GM18505 (cell line): ENCODE measurements around the gene MED12L.

Source experiments
- ATAC-seq: cut with Tn5 transposase; IDR thresholded peaks from one replicate; pipeline ENCODE4 v1.9.1; 2021; ENCODE audit not compliant: unreplicated experiment
- POLR2A ChIP-seq: IDR thresholded peaks from 4 replicates; pipeline ENCODE4 v1.6.1; 2011; ENCODE audit warnings: borderline replicate concordance; ENCODE audit not compliant: insufficient read depth, insufficient read length; ENCODE audit errors: extremely low read depth

The MED12L gene

DNA sequence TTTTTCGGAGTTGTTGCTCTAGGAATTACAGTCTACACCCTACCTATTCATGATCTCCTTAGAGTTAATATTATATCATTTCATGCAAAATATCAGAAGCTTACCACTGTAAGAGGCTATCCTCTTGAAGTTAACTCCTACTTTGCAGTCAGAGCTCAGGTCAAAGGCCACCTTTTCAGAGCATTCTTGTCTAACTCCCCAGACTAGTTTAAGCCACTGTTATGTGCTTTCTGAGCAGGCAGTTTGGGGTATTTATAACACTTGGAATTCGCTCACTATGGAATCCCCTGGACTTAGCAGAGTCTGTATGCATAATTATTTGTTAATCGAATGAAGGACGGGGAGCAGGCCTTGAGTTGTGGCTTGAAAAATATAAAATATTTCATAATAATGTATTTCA lies 21.7 kb downstream of the MED12L start:
- no peak for TF ChIP-seq POLR2A
- ATAC-seq, result no peak

DNA sequence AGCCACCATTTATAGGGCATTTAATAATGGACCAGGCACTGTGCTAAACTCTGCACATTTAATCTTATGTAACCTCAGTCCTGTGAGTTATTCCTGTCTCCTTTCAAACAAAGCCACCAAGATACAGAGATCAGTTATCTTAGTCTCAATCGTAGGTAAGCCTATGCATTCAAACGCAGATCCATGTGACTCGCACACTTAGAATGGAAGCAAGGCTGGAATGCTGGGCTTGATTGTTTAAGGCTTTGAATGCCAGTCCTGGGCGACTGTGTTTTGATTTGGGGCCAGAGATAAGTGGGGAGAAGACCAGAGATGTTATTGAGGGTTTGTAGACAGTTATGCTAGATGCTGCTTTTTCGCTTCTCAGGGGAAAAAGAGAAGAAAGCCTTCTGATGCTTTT lies 22.2 kb downstream of the MED12L start:
- no peak for ATAC-seq
- TF ChIP-seq POLR2A, result no peak

DNA sequence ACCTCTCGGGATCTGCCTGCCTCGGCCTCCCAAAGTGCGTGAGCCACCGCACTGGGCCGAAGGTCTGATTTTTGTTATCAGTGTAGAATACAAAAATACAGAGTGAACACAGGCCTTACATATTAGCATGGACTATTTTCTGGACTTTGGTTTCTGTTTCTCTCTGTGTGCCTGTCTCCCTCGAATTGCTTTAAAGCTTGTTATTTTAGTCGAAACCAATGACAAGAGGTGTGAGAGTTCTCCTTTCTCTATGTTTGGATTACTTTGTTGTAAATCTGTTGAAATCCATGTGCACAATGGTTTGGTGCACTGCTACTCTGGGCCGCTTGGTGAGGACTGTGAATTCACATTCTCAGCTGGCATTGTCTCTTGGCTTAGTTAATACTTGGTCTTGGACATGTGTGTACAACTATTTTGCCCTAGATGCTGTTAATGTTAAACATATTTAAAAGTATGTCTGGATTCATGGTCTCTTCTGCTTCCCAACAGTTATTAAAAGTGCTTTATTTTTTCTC lies 23.9 kb downstream of the MED12L start:
- ATAC-seq, result no peak

DNA sequence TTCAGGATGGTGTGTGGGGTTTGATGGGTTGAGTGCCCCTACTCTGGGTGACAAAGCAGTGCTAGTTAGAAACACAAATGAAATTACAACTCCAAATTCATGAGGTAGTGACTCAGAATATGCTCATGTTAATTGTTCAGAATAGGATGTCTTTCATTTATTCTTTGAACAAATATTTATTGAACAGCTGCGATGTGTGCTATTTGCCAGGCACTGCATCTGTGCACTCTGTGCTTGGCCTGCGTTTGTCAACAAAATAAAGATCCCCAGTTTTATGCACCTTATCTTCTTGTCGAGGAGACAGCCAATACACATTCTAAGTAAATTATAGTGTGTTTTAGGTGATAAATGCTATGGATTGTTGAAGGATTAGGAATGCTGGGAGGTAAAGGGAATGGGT lies 27.3 kb downstream of the MED12L start:
- no peak for ATAC-seq
- TF ChIP-seq POLR2A, result no peak

More for the DNA sequence above, 23.9 kb downstream of the MED12L start:
- no peak for TF ChIP-seq POLR2A

DNA sequence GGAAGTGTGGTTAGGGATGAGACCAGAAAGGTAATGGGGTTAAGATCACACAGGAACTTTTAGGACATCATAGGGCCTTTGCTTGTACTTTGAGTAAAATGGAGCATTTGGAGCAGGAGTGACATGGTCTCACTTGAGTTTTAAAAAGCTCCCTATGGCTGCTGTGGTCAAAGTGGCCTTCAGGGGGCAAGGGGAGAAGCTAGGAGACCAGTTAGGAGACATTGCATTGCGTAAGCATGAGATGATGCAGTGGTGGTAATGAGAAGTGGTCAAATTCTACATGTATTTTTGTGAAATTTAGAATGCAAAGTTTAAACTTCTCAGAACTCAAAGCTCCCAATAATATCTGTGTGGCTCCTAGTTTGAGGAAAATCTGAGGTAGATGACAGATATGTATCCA lies 27.9 kb downstream of the MED12L start:
- ATAC-seq, result no peak
- TF ChIP-seq POLR2A, result no peak

DNA sequence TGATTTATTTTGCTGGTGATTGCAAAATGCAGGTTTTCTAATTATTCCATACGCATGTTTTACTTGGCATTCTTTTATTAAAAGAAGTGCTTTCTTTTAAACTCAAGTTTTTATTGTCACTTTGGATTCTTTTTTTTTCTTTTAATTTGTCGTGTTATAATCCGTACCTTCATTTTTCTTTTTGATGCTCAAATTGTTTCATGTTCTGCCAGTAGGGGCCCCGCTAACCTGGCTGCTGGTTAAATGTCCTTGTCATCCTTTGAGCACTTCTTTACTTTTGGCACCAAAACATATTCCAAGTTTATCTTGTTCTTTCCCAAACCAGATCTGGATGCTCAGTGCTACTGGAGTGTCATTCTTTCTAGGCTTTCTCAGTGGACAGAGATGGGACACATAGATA lies 31.6 kb downstream of the MED12L start:
- no peak for ATAC-seq
- TF ChIP-seq POLR2A, result no peak

DNA sequence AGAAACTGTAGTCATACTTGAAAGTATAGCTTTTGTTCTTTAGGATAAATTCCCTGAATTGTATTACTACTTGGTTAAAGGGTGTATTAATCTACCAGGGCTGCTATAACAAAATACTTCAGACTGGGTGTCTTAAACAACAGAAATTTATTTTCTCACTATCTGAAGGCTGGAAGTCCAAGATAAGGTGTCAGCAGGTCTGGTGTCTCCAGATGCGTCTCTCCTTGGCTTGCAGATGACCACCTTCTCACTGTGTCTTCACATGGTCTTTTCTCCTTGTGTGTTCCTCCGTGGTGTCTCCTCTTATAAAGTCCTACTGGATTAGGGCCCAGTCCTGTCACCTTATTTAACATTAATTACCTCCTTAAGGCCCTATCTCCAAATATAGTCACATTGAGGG lies 33.7 kb downstream of the MED12L start:
- TF ChIP-seq POLR2A, result no peak
- ATAC-seq, result no peak

DNA sequence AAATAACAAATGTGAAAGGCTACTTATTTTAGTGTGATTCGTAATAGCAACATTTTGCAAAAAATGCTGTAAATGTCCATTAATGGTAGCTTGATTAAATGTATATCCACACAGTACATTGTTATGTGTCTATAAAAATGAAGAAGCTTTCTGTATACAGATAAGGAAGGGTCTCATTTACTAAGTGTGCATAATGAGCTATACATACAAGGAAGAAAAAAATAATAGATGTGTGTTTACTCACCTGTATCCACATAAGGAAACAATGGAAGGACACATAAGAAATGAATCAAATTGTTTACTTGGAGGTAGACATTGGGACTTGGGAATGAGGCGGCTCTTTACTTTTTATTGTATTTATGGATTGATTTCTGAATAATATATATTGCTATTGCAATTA lies 34.9 kb downstream of the MED12L start:
- TF ChIP-seq POLR2A, result no peak

DNA sequence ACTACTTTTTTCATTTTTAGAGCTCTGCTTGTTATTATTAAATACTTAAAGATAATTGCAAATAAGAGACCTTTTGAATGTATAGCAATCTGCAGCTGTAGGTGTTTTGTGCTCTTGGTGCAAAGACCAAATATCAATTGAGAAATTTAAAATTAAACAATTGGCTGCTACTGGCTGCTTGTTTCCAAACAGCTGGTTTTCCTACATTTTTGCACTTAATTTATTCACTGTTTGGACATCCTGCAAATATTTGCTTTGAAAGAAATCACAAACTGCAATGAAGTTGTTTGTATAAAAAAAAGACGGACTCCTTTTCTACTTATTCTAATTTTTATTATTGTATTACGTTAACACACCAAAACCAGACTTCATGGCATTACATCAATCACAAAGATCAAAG lies 35.6 kb downstream of the MED12L start:
- no peak for ATAC-seq
- no peak for TF ChIP-seq POLR2A

More for the DNA sequence above, 34.9 kb downstream of the MED12L start:
- ATAC-seq, result no peak

DNA sequence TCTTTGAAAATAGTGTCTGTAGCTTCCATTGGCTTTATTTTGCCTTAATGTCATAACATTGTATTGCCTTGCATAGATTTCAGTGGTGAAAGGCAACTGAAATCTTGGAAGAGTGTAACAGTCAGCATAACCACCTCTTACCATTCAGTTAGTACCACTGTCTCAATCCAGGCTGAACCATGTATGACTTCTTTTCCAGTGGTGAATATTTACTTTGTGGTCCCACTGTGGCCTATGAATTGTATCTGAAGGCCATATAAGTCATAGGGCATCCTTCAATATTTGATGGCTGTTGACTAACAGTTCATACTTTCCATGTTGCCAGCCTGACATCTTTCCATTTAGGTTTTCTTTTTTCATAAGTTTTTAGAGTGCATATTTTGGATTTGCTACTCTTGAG lies 38.4 kb downstream of the MED12L start:
- ATAC-seq, result no peak
- no peak for TF ChIP-seq POLR2A

DNA sequence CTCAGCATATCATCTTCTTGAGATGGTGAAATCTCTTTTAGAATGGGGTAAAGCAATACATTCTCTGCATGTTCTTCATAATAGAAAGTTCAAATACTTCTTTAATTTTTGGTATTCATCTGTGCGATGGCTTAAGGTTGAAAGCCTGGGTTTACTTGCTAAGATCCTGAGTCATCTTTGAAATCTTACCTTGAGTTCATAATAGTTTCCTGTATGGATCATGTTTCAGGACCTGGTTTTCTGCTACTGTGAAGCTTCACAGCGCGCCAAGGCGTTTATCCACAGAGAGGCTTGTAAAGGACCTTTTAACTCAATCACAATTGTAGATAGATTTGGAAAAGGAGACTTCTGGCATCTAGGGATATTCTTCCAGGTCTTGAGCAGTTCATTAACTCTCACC lies 39.0 kb downstream of the MED12L start:
- TF ChIP-seq POLR2A, result no peak
- ATAC-seq, result no peak

DNA sequence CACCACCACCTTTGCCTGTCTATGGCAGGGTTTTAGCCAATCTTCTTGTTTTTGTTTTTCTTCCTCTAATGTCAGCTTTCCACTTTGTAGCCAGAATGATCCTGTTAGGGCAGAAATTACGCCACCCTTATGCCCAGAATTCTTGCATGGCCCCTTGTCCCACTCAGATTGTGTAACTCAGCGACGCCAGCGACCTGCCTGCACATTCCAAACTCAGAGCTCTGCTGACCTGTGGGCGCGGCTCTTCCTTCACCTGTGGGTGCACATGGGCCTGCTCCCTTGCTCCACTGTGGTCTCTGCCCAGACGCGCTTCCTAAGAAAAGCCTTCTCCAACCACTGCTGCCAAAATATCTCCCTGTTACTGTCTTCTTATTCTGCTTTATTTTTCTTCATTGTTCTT lies 45.0 kb downstream of the MED12L start:
- no peak for TF ChIP-seq POLR2A
- no peak for ATAC-seq

DNA sequence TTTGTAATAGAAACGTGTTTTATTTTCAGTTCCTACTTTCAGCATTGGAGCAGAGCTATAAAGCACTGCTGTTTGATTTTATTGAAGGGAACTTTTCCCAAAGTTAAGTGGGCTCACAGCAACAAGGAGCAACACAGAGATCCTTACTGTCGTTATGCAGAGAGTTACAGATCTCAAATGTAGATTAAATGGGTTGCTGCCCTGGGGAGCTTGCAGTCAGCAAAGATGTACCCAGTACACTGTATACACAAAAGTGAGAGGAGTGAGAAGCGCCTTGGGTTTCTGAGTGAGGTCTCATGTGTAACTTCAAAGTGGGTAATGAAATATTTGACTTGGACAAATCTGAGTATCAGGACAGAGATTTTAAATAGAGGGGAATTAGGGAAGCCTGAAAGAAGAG lies 47.7 kb downstream of the MED12L start:
- TF ChIP-seq POLR2A, result no peak
- no peak for ATAC-seq

DNA sequence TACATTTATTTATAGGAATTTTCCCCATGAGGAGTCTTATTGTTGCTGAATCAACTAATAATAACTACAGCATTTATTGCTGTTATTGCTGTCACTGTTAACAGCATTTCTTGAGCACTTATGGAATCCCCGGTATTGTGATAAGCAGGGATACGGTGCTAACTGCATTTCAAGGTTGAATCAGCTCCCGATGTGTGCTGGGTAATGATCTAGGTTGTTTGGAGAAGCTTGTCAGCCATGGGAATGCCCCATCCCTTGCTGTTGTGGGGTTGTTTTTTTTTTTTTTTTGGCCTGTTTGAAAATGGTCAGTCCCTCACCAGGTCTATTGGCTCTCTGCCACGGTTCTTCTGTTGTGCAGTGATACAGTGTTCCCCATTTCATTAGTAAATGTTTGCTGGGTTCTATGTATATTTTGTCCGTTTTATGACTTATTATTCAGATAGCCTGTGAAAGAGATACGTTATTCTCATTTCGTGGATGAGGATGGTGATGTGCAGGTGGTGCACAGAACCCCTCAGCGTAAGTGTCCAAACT lies 48.5 kb downstream of the MED12L start:
- no peak for TF ChIP-seq POLR2A
- ATAC-seq, result no peak

DNA sequence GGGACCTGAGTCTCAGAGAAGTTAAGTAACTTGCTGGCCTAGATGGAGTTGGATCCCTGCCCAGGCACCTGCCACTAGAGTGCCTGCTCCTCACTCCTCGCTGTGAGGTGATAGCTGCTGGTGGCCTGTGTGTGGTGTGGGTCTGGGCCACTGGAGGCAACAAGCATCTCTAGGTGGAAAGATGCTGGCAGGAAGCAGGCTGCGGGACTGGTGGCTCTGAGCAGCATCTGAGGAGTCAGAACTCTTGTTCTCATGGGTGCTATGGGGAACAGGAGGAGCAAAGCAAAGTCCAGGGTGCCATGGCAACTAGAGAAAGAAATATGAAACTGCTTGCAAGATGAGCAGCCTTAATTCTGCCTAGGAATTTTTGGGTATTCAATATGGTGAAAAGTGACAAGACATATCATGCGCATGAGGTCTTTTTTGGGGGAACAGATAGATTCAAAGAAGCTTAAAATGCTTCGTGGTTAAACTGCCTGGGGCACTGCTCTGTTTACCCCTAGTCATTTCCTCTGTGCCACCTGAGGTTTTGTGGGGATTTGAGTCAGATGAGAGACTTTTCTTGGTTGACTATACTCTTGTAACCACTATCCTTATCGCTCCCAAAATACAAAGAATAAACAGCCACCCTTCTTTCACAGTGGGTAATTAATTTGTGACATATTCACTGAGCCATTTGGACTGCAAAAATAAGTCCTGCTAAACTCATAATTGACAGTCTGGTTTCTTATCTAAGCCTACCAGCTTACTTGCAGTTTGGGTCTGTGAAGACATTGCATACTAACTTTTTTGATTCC lies 50.3 kb downstream of the MED12L start:
- peak; percentile 64 for ATAC-seq
- no peak for TF ChIP-seq POLR2A

DNA sequence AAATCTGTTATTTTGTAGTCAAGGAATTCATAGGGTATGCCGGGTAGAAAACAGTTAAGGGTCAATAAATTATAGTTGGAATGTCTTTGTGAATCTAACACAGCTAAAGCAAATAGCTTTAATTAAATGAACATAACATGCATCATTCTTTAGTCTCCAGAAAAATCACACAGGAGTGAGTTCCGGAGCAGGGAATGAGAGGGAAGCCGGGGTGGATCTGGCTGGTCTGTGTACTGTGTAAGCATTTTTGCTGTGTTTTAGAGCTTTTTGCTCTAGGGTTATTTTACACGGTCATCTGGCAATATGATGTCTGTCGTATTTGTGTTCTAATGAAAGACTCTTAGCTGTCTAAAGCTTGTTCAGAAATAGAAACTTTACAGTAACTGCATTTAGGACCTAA lies 57.5 kb downstream of the MED12L start:
- no peak for TF ChIP-seq POLR2A
- ATAC-seq, result no peak
